GM18861 (cell line): Measurements from ENCODE around the gene TRMT61B.

ENCODE experiments used
- ATAC-seq: cut with Tn5 transposase; IDR thresholded peaks from one replicate; pipeline ENCODE4 v1.9.1; 2021; ENCODE audit not compliant: unreplicated experiment

The TRMT61B gene

DNA sequence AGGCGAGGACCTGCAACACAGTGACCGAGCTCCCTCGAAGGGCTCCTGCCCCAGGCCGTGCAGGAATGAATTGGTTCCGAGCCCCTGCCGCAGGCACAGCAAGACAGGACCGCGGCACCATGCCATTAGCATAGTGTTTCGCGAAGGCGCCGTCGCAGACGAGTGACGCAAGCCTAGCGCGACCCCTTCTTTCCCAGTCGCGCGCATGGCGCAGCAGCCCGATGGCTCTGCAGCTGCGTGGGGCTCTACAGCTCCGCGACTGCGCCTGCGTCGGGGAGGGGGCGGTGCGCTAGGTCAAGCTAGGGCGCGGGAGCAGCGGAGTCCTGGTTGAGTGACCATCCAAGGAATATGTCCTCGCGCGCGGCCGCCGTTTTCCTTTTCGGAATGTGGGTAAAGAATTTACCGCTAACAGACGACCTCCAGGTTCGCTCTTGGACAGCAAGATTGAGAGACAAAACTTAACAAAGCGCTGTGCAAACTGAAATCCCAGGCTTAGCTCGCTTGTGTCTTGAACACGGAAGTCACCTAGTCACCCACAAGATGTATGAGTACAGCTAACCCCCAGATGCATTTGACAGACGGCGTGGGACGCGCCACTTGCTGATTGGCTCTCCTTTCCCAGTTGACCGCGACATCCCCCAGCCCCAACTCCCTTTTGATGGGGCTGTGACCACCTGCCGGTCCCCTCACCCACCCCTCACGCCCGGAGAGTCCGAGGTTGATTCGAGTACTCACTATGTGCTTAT lies at the start of gene TRMT61B:
TRMT61B (minus strand) TSS at position 164 of the 746 bp plus-strand sequence; CDS start at position 132, 32 bp downstream.
- peak; percentile 84 for ATAC-seq

DNA sequence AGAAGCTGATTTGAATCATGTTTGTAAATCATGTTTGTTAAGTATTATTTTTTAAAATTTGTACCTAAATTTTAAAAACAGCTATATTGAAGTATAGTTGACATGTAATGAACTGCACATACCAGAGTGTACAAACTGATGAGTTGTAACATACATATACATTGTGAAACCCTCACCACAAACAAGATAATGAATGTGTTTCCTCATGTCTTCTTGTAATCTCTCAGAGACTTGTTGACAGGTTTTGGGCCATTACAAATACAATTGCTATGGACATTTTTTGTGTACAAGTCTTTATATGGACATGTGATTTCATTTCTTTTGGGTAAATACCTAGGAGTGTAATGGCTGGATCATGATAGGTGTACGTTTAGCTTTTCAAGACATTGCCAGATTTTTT lies 45.8 kb upstream of the TRMT61B start:
- no peak for ATAC-seq

GRCh38 chr2:28909655-28910353 lies 39.7 kb upstream of the TRMT61B start:
- ATAC-seq = no peak

DNA sequence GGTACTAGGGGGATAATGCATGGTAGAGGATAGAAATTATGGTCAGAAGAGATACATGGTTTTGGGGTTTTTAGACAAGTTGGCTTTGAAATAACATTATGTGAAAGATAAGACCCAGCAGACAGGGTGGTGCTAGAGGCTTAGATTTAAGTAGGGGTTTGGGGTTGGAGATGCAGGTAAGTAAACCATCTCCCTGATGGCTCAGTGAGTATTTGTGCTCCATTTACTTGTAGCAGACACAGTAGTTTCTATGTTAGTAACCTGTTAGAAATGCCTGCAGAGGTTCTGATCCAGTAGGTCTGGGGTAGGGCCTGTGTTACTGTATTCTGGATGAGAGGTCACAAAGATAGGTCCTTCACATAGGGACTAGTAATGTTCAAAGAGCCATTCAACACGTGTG lies 38.1 kb upstream of the TRMT61B start:
- ATAC-seq = no peak

DNA sequence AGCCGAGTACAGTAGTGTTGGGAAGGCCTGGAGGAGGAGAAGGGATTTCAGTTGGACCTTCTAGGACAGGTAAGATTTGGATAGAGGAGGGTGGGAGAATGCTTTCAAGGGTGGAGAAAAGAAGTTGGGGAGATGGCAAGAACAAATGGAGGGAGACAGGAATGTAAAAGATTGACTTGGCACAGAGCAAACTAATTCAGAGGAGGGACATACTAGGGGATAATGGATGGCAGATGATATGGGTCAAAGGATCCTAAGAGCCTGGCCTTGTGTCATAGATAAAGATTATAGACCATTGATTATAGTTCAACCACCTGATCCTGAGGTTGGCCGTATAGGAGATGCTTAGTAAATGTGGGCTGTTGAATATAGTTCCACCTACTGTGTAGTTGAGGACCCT lies 36.7 kb upstream of the TRMT61B start:
- no peak for ATAC-seq

- ATAC-seq = no peak
Observed at GRCh38 chr2:28906376-28906775, 36.3 kb upstream of the TRMT61B start.

DNA sequence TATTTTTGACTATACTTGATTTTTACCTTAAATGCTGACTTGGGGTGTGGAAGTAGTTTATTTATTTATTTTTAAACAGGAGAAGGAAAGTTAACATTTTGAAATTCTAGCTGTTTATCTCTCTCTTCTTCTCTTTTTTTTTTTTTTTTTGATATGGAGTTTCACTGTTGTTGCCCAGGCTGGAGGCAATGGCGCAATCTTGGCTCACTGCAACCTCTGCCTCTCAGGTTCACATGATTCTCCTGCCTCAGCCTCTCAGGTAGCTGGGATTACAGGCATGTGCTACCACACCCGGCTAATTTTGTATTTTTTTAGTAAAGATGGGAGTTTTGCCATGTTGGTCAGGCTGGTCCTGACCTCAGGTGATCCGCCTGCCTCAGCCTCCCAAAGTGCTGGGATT lies 35.4 kb upstream of the TRMT61B start:
- no peak for ATAC-seq

- no peak for ATAC-seq
Observed at GRCh38 chr2:28904802-28905457, 34.8 kb upstream of the TRMT61B start.

DNA sequence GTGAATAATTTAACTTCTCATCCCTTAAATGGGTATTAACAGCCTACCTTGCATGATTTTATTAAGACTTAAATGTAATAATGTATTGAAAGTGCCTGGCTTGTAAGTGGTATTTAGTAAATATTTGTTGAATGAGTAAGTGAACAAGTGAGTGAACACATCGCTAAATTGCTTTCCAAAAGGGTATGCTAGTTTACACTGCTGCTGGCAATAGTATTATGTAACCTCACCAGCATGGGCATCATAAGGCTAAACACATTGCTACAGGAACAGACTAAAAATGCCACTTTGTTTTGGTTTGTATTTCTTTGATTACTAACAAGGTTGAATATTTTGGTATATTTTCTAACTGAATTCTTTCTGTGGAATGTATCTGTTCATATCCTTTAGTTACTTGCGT lies 34.2 kb upstream of the TRMT61B start:
- no peak for ATAC-seq

- ATAC-seq = no peak
Observed at GRCh38 chr2:28902584-28902983, 32.5 kb upstream of the TRMT61B start.

DNA sequence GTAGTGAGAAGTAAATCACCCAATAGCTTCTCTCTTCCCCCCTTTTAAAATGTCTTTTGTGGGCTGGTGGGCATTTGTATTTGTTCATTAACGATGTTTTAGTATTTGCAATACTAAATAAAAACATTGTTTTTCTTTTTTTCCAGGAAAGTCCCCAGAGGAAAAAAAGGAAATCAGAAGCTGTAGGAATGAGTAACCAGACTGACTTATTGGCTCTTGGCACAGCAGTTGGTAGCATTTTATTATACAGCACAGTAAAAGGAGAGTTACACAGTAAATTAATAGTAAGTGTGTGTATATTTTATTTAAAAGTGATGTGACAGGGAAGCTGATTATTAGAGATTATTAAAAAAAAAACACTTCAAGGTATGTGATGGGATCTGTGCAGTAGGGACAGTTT lies 31.7 kb upstream of the TRMT61B start:
- ATAC-seq = no peak

DNA sequence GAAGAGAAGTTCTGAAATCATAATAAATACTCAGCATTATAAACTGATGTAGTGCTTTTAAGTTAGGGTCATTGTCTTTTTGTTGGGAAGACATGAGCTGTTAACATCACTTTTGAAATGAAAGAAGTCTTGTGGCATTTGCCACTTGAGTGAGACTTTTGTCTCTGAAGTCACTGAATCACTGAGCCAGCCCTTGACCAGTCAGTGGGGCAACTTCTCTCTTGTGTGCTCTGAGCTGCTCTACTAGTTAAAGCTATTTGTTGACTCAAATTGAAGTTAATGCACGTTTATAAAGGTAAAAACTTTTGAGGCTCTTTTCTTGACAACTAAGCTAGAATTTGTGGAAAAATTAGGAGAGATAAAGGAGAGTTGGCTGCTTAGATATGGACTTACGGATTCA lies 31.1 kb upstream of the TRMT61B start:
- ATAC-seq = no peak

DNA sequence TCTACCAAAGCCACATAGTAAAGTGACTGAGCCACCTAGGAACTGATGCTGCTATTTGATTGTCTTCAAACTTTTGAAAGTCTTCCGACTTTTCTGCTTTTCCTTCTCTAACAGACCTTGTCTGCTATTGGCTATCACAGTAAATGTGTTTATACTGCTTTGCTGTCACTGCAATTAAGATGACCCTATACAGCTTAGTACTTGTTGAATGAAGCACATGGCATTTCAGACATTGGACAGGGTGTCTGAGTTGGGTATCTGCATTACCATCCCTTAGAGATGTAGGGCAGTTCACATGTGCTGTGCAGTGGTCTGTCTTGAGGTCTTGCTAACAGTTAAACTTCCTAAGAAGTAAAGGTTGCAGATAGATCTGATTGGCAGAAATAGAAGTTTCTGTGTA lies 27.9 kb upstream of the TRMT61B start:
- ATAC-seq = no peak

GRCh38 chr2:28896906-28897305 lies 26.8 kb upstream of the TRMT61B start:
- ATAC-seq = no peak

DNA sequence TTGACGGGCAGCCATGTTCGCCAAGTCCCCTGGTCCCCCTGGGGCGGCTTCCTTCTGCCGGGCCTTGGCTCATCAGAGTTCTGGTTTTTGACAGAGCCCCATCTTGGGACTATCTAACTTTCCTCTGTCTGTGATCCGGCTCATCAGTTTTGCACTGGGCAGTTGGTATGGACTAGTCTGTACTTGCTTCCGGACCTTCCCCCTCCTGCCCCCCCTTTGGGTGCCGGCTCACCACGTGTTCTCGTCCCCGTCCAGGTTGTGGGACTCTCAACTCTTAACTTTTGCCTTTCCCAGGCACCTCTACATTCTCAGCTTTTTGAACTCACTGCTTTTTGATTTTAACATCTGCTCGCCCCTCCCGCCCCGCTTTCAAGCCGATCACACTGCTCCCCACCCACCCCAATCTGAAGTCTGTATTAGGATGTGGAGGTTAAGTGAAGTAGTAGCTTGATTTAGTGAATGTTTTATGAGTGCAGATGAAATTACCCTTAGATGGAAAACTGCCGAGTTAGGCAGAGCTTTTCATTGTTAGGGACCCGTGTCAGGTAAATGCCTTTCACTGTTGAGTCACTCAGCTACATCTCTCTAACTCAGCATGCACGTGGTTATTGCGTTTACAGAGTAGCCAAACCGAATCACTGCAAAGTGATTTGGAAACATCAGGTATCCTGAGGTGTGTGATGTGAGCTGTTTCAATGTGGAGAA lies 25.2 kb upstream of the TRMT61B start:
- ATAC-seq = no peak

DNA sequence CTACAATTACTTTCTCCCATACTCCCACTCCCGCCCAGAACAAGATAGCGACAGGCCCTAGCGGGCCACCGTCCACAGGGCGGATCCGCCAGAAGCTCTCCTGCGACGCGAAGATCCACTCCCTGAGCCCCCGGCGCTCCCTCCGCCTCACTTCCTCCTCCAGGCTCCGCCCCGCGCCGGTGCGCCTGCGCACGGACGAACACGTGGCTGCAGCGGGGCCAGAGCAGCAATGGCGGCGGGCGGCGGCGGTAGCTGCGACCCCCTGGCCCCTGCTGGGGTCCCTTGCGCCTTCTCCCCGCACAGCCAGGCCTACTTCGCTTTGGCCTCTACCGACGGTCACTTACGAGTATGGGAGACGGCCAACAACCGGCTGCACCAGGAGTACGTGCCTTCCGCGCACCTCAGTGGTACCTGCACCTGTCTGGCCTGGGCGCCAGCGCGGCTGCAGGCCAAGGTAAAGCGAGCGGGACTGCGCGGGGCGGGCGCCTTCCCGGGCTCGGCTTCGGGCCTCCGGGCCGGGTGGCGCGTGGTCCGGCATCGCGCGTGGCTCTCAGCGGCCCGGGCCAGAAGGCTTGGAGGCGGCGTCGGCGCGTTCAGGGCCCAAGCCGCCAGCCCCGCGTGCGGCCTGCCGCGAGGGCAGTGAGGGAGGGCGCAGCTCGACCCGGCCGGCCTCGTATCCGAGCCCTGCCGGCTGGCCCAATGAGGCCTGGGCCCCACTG lies 24.5 kb upstream of the TRMT61B start, which contains the start of gene WDR43:
WDR43 (plus strand) TSS at position 198 of the 719 bp plus-strand sequence; CDS start at position 230, 32 bp downstream.
- peak; percentile 85 for ATAC-seq

- ATAC-seq = no peak
Observed at GRCh38 chr2:28893488-28893887, 23.4 kb upstream of the TRMT61B start.

GRCh38 chr2:28880193-28880592 lies 10.1 kb upstream of the TRMT61B start:
- no peak for ATAC-seq

DNA sequence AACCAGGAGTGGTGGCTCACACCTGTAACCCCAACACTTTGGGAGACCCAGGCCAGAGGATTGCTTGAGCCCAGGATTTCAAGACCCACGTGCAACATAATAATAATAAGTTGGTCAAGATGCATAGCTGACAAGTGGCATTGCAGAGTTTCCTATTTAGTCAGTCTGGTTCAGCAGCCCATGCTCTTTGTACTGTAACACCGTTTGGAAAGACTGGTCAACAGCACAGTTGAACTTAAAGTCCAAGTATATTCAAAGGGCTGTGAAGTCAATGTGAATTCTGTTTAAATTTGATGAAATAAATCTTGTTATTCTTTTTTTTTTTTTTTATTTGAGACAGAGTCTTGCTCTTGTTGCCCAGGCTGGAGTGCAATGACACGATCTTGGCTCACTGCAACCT lies 1.5 kb upstream of the TRMT61B start:
- ATAC-seq = no peak

DNA sequence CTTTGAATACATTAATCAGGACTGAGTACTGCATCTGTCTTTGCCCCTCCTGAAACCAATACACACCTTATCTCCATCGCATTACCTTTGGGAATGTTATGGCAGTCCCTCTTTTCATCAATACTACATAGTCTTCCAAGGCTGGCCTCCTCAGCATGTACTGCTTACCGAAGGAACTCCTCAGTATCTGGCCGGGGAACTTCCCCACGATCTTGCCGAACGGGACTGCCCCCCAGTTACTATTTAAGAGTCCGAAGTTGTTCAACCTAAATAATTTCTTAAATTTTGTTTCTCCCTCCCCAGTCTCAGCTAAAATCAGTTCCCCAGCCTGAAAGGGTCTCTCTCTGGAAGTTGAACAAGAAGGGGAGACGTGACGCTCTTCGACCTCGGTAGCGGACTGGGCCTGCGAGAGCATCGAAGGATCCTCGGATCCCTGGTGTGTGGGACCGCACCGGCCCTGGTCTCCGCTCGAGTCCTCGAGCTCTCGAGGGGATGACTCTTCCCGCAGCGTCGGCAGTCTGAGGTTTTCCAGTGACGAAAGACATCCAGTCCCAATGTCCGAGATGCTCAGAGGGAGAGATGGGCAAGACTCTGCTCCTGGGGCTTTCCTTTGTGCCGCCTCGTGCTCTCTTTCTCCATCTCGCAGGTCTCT lies 489 bp downstream of the TRMT61B start:
- ATAC-seq = peak; percentile 14
